HK-2 (cell line): ENCODE measurements around the gene ADH6.
"Not testable (repeated sequence)": the region's sequence is repeated elsewhere in the genome, so short reads cannot be mapped to it uniquely, and the experiment has no call there.

Experiments
- DNase-seq: peaks from one replicate; pipeline ENCODE4 v3.0.0-alpha.2; 2018; ENCODE audit not compliant: unreplicated experiment

The ADH6 gene

GRCh38 chr4:99219072-99219471 lies at the start of gene ADH6:
ADH6 (minus strand) TSS chr4:99219246; CDS start chr4:99219152, 94 bp downstream.
- no peak for DNase-seq

DNA sequence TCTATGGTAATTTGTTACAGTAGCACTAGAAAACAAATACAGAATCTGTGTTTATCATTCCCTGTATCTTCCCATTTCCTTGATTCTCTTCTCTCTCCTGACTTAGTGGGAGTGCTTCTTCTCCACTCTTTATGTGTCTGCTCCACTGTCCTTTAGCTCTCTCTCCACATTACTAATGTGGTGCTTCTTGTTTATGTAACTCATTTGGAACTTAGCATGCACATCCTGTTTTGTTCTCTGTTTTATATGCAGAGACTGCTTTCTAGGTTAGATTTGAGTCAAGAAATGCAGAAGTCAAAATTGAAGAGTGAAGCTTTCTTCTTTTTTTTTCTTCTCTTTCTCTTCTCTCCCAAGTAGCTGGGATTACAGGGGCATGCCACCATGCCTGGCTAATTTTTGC lies 45.9 kb upstream of the ADH6 start:
- DNase-seq = no peak

DNA sequence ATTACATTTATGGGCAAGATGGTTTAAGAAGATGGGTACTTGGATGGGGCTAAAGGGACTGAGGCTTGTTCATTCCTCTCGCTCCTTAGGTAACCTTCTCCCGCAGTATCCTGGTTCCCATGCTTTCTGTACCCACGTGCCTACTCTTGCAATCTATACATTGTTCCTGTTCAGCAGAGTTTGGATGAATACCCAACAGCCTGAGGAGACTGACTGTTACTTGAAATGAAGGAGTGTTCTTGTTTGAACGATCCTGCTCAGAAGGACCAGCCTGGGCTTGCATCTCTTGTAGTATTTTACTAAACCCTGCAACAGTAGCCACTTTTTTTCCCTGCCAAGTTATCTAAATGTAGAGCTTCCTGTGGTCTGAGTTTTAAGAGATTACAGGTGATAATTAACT lies 33.7 kb upstream of the ADH6 start:
- no peak for DNase-seq

DNA sequence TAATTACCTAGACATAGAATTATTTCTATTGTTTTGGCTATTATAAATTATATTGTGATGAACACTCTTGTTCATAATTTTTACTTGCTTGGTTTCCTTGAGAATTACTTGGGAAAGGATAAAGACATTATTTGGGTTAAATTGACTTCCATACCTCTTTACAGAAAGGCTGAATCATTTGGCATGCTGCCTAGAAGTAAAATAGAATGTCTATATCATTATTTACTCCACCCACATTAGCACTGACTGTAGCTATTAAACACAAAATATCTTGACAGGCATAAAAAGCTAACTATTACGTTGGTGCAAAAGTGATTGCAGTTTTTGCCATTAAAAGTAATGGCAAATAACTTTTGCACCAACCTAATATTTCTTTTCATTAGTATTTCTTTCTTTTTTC lies 29.7 kb upstream of the ADH6 start:
- no peak for DNase-seq

DNA sequence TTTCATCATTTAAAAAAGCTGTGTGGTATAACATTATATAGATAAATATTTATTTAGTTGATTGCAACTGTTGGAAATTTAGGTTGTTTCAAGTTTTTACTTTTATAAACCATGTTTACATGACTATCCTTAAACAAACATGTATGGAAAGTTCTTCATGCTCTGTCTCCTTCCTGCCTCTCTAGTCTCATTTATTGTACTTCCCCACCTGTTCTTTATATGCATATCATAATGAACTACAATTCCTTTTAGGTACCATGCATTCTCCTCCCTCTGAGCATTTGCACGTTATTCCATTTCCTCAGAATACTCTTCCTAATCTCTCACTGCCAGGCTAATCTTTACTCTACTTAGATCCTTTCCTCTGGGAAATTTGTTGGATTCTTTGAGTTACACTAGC lies 16.9 kb upstream of the ADH6 start:
- DNase-seq = no peak

DNA sequence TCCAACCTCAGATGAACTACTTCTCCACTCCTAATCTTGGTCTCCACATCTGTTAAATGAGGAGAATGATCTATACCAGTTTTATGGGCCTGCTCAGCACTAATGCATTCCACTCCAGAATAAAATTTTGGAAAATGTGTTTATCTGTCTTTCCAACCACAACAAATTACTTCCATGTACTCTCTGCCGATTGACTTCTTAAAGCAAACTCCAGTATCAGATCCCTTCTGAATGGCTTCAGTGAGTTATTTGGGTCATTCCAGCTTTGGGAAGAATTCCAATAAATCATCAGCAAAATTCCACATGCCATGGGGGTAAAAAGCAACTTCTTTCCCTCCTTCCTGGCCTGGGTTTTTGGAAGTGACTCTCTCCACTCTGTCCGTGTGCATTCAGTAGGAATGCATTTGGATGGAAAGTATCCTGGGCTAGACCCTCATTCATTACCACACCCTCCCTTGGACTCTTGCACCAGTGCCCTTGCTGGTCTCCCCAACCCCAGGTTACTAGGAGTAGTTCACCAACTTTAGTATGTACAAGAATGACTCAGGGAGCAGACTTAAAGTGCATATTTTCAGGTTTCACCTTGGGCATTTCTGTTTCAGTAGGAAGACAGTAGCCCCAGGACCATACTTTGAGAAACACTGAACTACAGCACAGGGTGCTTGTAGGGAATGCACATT lies 15.4 kb upstream of the ADH6 start:
- DNase-seq = no peak

DNA sequence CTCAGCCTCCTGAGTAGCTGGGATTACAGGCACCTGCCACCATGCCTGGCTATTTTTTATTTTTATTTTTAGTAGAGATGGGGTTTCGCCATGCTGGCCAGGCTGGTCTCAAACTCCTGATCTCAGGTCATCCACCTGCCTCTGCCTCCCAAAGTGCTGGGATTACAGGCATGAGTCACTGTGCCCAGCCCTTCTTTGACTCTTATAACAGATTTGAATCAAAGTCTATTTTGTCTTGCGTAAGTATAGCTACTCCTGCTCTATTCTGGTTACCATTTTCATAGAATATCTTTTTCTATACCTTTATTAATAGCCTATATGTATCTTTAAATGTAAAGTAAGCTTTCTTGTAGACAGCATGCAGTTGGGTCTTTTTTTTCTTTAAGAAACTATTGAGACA lies 14.4 kb upstream of the ADH6 start:
- DNase-seq = not testable (repeated sequence)

DNA sequence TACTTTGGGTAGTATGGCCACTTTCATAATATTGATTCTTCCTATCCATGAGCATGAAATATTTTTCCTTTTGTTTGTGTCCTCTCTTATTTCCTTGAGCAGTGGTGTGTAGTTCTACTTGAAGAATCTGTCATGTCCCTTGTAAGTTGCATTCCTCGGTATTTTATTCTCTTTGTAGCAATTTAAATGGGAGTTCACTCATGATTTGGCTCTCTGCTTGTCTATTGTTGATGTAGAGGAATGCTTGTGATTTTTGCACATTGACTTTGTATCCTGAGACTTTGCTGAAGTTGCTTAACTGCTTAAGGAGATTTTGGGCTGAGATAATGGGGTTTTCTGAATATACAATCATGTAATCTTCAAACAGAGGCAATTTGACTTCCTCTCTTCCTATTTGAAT lies 9.7 kb upstream of the ADH6 start:
- DNase-seq = not testable (repeated sequence)

GRCh38 chr4:99227646-99228045 lies 8.6 kb upstream of the ADH6 start:
- DNase-seq = not testable (repeated sequence)

DNA sequence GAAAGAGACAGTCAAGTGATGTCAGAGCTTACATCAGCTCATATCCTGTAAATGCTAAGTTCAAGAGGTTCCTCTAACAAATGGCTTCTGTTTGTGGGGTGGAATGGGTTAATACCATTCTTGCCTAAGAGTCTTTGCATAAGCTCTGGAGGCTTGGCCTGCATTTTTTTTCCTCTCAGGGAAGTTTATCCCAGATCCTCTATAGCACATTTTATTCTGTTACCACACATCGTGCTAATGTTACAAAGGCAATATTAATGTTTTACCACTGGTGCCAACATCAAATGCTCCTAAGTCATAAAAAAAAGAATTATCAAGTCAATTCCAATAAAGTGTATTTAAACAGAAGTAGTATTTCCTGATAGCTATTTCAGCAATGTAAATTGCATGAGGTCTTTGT lies 2.9 kb upstream of the ADH6 start:
- no peak for DNase-seq

- DNase-seq = no peak
Observed at GRCh38 chr4:99219479-99219878, 433 bp upstream of the ADH6 start.

GRCh38 chr4:99215521-99215920 lies 3.5 kb downstream of the ADH6 start:
- DNase-seq = no peak

- DNase-seq = no peak
Observed at GRCh38 chr4:99210789-99211188, 8.3 kb downstream of the ADH6 start.

GRCh38 chr4:99209671-99210070 lies 9.4 kb downstream of the ADH6 start:
- no peak for DNase-seq

DNA sequence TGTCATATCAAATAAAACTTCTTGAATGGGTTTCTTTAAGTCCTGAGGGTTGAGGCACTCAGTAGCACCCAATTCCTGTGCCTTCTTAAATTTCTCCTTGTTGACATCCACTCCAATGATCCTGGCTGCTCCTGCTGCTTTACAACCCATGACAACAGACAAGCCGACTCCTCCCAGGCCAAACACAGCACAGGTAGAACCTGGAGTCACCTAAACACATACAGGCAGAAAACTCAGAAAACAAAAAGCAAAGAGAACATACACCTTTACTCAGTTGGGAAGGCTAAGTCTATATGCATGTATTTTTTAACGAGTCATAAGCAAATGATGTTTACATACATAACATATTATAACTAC lies 10.3 kb downstream of the ADH6 start:
- DNase-seq = no peak

DNA sequence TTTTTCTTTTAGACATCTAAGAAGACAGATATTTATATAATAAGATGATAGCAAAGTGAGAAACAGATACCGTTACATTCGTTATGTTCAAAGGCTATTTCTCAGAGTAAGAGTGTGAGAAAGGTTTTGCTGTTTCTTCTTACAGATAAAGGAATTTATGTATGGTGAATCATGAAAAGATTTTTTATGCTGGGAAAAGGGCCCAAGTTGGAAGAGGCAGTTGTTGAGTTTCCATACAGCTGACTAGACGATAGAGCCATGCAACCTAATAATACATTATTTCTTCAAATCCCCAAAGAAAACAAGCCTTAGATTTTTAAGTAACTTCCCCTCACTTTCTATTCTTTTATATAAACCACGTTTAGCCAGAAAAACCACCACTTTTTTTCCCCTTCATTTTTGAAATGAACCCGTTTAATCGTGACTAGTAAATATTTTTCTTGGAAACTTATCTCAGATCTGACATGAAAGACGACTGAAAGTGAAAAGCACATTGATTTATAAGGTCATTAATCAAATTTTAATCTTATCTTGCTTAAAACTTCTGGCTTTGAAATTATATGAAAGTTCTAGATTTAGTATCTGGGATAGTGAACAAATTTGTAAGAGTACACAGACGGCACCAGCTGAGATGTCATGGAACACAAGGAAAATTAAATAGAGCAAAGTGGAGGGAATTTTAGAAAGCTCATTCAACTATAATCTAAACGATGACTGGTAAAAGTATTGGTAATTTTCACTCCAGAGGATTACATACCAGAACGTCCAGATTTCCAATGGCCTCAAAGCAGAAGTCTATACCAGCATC lies 10.9 kb downstream of the ADH6 start:
- DNase-seq = no peak

DNA sequence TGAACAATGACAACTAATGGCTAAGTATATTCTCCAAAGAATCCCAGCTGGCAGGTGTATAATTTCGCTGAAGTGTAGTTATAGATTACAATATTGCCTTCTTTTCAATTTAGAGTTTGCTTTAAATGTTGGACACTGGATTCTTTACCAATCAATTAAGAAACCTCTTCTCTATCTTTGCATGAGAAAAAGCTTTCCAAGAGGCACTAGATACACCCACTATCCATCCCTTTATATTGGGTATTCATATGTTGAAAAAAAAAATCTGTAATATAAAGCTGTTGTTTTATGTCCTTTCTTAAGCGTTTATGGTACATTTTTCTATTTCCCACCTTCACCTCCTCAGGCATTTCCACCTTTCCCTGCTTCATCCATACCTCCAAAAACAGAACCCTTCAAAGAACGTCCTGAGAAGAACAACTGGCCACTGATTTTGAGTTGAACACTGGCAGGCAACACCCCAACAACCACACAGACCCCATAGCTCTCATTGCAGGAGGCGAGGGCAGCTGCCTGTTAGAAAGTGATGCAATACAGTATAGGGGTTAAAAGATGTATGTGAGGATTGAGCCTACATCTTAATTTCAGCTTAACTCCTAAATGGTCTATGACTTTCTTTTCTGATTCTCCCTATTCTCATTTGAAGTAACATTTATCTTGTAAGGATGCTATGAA lies 11.8 kb downstream of the ADH6 start:
- no peak for DNase-seq

- no peak for DNase-seq
Observed at GRCh38 chr4:99205153-99205979, 13.7 kb downstream of the ADH6 start.

GRCh38 chr4:99202536-99202935 lies 16.5 kb downstream of the ADH6 start:
- no peak for DNase-seq

DNA sequence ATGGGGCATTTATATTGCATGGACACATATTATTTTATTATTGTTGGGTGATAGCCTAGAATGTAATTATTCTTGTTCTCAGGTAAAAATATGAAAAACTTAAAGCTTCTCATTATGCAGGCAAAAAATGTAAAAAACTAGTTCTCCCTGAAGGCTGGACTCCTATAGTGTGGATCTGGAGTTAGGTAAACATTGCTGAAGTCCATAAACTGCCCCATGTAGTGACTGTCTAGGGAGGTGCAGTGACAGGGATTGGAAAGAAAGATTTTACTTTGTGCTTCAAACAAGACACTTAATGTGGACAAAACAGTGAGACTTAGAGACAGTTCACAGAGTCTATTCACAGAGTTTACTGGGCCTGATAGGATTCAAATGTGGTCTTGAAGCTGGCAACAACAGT lies 17.0 kb downstream of the ADH6 start:
- DNase-seq = no peak

DNA sequence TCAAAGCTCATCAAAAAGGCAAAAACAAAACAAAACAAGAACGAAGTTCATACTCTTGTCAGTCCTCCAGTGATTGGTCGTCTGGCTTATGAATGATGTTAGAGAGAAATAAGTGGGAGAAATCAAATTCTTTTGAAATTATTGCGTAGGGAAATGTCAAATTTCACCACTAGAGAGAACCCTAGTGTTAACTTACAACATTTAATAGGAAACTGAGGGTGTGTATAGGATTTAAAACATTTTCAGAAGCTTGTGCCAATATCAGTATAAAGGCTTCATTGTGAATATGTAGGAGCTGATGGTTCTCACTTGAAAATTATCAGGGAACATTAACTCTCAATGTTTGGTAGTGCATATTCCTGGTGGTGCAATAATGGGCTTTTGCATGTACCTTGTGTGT lies 17.4 kb downstream of the ADH6 start:
- no peak for DNase-seq

DNA sequence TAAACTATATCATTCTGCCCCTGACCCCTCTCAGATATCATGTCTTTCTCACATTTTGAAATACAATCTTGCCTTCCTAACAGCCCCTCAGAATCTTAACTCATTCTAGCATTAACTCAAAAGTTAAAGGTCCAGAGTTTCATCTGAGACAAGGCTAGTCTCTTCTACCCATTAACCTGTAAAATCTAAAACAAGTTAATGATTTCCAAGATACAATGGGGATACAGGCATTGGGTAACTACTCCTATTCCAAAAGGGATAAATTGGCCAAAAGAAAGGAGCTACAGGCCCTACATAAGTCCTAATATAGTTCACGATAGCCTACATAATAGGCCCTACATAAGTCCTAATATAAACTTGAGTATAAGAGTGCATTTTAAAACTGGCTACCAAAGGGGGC lies 18.9 kb downstream of the ADH6 start:
- no peak for DNase-seq
